ENCODE data around the gene FMNL2. TPM values are rescaled to one million over a fixed set of nuclear protein-coding genes. Genes with fewer than 3 reads are reported as not detected.

The FMNL2 gene
- total and polyA plus RNA-seq, 2 experiments from 2014 or later, result 16.5 to 45.4 TPM

DNA sequence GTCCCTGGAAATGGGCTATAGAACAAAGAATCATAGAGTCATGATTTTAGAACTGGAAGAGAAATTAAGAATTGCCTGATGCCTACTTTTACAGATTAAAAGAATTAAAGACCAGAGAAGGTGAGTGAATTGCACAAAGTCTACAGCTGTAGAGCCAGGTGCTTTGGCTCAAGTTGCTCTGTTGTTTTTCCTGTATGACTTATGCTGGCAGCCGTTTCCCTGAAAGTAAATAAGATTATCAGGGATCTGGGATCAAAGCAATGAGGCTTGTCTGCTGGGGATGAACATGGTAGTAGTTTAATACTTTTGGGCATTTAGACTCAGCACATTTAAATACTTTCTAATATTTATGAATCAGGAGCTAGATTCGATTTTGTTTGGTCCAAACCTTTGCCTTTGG is 215.4 kb downstream of the FMNL2 start:
- H3K79me2 ChIP-seq (replicated peaks; ENCODE audit: insufficient read depth), result no peaks in the 10 kb centered on the region
- ATAC-seq (no peak), DNase-seq (ENCODE audit: low spot score) (no peak)
- H3K9me2 ChIP-seq (ENCODE audit: insufficient read depth), result no peaks in the 10 kb centered on the region
- no peaks in the 10 kb centered on the region for H3K27me3 ChIP-seq (ENCODE audit: insufficient read depth)
- H3K27ac ChIP-seq (ENCODE audit: low read depth), result no peak overlapping the region
- Mint-ChIP-seq H3K27ac (0 out of 2 replicates have a peak overlapping the region, but pooled peaks have one; percentile 44), H3K36me3 (ENCODE audit: low read depth) (no peaks in the 10 kb centered on the region; the same call in 1 of the 3 replicates), H3K4me3 (no peak overlapping the region), H3K9me3 (no peaks in the 10 kb centered on the region), H3K27me3 (ENCODE audit: insufficient read depth, low read depth, poor library complexity) (peaks cover 3% of the 10 kb centered on the region), H3K4me1 (peaks cover 17% of the 10 kb centered on the region; the same call in 2 of the 3 replicates)
- no peak overlapping the region for H3K4me3 ChIP-seq
- H3F3A ChIP-seq (replicated peaks; ENCODE audit: low read depth), result no peaks in the 10 kb centered on the region
- H3K4me2 ChIP-seq, result no peak overlapping the region
- no peaks in the 10 kb centered on the region for H3K36me3 ChIP-seq (ENCODE audit: insufficient read depth)
- TF ChIP-seq NANOG (IDR thresholded peaks at IDR 0.05; ENCODE audit: borderline replicate concordance), result no peak
- no peak for TF ChIP-seq STAT1 (IDR thresholded peaks at IDR 0.05; ENCODE audit: unreplicated experiment)
- TF ChIP-seq EZH2phosphoT487 (IDR thresholded peaks at IDR 0.05; ENCODE audit: unreplicated experiment), result no peak
- TF ChIP-seq, protein P1, sequence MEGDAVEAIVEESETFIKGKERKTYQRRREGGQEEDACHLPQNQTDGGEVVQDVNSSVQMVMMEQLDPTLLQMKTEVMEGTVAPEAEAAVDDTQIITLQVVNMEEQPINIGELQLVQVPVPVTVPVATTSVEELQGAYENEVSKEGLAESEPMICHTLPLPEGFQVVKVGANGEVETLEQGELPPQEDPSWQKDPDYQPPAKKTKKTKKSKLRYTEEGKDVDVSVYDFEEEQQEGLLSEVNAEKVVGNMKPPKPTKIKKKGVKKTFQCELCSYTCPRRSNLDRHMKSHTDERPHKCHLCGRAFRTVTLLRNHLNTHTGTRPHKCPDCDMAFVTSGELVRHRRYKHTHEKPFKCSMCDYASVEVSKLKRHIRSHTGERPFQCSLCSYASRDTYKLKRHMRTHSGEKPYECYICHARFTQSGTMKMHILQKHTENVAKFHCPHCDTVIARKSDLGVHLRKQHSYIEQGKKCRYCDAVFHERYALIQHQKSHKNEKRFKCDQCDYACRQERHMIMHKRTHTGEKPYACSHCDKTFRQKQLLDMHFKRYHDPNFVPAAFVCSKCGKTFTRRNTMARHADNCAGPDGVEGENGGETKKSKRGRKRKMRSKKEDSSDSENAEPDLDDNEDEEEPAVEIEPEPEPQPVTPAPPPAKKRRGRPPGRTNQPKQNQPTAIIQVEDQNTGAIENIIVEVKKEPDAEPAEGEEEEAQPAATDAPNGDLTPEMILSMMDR (conservative IDR thresholded peaks at IDR 0.05; ENCODE audit: low read depth in 2 of 2), result no peak
- 0 out of 2 replicates have a peak, but pooled peaks cover 2% of the 10 kb centered on the region for H3K4me1 ChIP-seq (ENCODE audit: insufficient read depth)
- H4K20me1 ChIP-seq (replicated peaks; ENCODE audit: insufficient read depth), result no peaks in the 10 kb centered on the region
- H2AFZ ChIP-seq, result no peak overlapping the region

DNA sequence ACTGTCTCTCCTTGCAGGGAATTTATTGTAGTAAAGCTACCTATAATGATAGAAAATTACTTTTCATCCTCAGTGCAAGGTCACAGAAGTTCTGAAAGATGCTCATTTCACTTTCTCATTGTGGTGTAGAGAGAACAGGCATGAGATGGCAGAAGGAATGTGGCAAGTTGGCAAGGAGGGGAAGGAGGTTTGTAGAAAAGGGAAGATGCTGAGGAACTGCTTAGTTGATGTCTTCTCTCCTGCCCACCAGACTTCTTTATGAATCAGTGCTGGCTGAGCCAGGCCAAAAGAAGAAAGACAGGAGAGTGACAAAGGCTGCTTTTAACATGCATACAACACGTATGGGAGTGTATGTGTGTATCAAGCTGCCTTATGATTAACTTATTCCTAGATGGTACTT is 217.9 kb downstream of the FMNL2 start:
- H3K27me3 Mint-ChIP-seq (ENCODE audit: insufficient read depth, low read depth, poor library complexity), result peaks cover 2% of the 10 kb centered on the region
- Histone ChIP-seq H3K27me3 (ENCODE audit: insufficient read depth) (no peaks in the 10 kb centered on the region), H3K9me2 (ENCODE audit: insufficient read depth) (no peaks in the 10 kb centered on the region), H3K27ac (ENCODE audit: low read depth) (no peak overlapping the region), H2AFZ (no peak overlapping the region), H3K79me2 (replicated peaks; ENCODE audit: insufficient read depth) (no peaks in the 10 kb centered on the region), H3K4me1 (ENCODE audit: insufficient read depth) (peaks cover 20% of the 10 kb centered on the region; the same call in 1 of the 2 replicates), H3K36me3 (ENCODE audit: insufficient read depth) (no peaks in the 10 kb centered on the region), H3F3A (replicated peaks; ENCODE audit: low read depth) (no peaks in the 10 kb centered on the region), H3K4me2 (no peak overlapping the region), H3K4me3 (no peak overlapping the region), H4K20me1 (replicated peaks; ENCODE audit: insufficient read depth) (no peaks in the 10 kb centered on the region)
- H3K27ac Mint-ChIP-seq, result no peak overlapping the region
- no peaks in the 10 kb centered on the region for H3K9me3 Mint-ChIP-seq
- H3K4me3 Mint-ChIP-seq, result no peak overlapping the region
- ATAC-seq (no peak), DNase-seq (ENCODE audit: low spot score) (no peak)
- peaks cover 35% of the 10 kb centered on the region for H3K4me1 Mint-ChIP-seq
- H3K36me3 Mint-ChIP-seq (ENCODE audit: low read depth), result no peaks in the 10 kb centered on the region; the same call in 2 of the 3 replicates
- TF ChIP-seq, protein P2, sequence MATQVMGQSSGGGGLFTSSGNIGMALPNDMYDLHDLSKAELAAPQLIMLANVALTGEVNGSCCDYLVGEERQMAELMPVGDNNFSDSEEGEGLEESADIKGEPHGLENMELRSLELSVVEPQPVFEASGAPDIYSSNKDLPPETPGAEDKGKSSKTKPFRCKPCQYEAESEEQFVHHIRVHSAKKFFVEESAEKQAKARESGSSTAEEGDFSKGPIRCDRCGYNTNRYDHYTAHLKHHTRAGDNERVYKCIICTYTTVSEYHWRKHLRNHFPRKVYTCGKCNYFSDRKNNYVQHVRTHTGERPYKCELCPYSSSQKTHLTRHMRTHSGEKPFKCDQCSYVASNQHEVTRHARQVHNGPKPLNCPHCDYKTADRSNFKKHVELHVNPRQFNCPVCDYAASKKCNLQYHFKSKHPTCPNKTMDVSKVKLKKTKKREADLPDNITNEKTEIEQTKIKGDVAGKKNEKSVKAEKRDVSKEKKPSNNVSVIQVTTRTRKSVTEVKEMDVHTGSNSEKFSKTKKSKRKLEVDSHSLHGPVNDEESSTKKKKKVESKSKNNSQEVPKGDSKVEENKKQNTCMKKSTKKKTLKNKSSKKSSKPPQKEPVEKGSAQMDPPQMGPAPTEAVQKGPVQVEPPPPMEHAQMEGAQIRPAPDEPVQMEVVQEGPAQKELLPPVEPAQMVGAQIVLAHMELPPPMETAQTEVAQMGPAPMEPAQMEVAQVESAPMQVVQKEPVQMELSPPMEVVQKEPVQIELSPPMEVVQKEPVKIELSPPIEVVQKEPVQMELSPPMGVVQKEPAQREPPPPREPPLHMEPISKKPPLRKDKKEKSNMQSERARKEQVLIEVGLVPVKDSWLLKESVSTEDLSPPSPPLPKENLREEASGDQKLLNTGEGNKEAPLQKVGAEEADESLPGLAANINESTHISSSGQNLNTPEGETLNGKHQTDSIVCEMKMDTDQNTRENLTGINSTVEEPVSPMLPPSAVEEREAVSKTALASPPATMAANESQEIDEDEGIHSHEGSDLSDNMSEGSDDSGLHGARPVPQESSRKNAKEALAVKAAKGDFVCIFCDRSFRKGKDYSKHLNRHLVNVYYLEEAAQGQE (IDR thresholded peaks at IDR 0.05; ENCODE audit: unreplicated experiment), result no peak
- no peak for TF ChIP-seq NANOG (IDR thresholded peaks at IDR 0.05; ENCODE audit: borderline replicate concordance)
- TF ChIP-seq, protein P3, sequence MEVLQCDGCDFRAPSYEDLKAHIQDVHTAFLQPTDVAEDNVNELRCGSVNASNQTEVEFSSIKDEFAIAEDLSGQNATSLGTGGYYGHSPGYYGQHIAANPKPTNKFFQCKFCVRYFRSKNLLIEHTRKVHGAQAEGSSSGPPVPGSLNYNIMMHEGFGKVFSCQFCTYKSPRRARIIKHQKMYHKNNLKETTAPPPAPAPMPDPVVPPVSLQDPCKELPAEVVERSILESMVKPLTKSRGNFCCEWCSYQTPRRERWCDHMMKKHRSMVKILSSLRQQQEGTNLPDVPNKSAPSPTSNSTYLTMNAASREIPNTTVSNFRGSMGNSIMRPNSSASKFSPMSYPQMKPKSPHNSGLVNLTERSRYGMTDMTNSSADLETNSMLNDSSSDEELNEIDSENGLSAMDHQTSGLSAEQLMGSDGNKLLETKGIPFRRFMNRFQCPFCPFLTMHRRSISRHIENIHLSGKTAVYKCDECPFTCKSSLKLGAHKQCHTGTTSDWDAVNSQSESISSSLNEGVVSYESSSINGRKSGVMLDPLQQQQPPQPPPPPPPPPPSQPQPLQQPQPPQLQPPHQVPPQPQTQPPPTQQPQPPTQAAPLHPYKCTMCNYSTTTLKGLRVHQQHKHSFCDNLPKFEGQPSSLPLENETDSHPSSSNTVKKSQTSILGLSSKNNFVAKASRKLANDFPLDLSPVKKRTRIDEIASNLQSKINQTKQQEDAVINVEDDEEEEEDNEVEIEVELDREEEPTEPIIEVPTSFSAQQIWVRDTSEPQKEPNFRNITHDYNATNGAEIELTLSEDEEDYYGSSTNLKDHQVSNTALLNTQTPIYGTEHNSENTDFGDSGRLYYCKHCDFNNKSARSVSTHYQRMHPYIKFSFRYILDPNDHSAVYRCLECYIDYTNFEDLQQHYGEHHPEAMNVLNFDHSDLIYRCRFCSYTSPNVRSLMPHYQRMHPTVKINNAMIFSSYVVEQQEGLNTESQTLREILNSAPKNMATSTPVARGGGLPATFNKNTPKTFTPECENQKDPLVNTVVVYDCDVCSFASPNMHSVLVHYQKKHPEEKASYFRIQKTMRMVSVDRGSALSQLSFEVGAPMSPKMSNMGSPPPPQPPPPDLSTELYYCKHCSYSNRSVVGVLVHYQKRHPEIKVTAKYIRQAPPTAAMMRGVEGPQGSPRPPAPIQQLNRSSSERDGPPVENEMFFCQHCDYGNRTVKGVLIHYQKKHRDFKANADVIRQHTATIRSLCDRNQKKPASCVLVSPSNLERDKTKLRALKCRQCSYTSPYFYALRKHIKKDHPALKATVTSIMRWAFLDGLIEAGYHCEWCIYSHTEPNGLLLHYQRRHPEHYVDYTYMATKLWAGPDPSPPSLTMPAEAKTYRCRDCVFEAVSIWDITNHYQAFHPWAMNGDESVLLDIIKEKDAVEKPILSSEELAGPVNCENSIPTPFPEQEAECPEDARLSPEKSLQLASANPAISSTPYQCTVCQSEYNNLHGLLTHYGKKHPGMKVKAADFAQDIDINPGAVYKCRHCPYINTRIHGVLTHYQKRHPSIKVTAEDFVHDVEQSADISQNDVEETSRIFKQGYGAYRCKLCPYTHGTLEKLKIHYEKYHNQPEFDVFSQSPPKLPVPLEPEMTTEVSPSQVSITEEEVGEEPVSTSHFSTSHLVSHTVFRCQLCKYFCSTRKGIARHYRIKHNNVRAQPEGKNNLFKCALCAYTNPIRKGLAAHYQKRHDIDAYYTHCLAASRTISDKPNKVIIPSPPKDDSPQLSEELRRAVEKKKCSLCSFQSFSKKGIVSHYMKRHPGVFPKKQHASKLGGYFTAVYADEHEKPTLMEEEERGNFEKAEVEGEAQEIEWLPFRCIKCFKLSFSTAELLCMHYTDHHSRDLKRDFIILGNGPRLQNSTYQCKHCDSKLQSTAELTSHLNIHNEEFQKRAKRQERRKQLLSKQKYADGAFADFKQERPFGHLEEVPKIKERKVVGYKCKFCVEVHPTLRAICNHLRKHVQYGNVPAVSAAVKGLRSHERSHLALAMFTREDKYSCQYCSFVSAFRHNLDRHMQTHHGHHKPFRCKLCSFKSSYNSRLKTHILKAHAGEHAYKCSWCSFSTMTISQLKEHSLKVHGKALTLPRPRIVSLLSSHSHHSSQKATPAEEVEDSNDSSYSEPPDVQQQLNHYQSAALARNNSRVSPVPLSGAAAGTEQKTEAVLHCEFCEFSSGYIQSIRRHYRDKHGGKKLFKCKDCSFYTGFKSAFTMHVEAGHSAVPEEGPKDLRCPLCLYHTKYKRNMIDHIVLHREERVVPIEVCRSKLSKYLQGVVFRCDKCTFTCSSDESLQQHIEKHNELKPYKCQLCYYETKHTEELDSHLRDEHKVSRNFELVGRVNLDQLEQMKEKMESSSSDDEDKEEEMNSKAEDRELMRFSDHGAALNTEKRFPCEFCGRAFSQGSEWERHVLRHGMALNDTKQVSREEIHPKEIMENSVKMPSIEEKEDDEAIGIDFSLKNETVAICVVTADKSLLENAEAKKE (CRISPR knock-in tag; IDR thresholded peaks at IDR 0.05), result no peak
- TF ChIP-seq JUNB (IDR thresholded peaks at IDR 0.05; ENCODE audit: unreplicated experiment), result no peak
- no peak for TF ChIP-seq CREB1 (CRISPR knock-in tag; IDR thresholded peaks at IDR 0.05; ENCODE audit: low read depth)
- no peak for TF ChIP-seq ZNF331 (CRISPR knock-in tag; IDR thresholded peaks at IDR 0.05; ENCODE audit: low read depth)
- no peak for TF ChIP-seq STAT1 (IDR thresholded peaks at IDR 0.05; ENCODE audit: unreplicated experiment)
